HS-27A (cell line): ENCODE data around the gene CRELD2.
A peak's percentile ranks its signal among the peaks of the same experiment; 100 is the strongest.

Experiments
- DNase-seq: peaks from one replicate; pipeline ENCODE4 v3.0.0-alpha.2; 2012; ENCODE audit warnings: low read depth, missing footprints

Gene CRELD2

DNA sequence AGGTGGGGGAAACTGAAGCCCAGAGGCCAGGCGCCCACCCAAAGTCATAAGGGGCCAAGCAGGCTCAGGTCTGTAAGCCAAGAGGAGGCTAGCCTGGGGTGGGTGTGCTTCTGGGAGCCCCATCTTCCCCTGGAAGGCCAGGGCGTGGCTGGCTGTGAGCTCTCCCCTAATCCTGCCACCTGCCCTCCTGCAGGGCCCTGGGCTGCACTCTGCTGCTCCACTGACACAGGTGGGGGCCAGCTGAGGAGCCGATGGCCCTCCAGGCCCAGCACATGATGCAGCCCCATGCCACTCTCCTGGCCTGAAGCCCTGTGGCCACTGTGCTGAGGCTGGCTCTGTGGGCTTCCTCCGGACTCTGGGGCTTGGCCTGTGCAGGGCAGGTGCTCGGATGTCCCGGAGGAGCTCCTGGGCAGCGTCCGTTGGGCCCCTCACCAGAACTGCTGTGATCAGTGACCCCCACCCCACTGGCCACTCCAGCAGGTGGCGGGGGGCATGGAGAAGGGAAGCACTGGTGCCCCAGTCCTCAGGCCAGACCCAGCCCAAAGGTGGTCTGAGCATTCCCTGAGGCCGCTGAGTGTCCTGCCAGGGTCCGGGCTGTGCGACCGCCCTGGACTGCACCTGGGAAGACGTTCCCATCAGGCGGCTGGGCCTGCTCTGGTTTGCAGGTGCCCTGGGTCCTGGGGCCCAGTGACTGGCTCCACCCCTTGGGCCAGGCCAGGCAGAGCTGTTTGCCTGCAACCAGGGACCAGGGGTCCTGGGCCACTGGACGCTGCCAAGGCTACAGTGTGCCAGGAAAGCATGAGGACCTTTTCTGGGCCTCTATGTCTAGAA lies 50.6 kb downstream of the CRELD2 start:
- DNase-seq, result no peak

DNA sequence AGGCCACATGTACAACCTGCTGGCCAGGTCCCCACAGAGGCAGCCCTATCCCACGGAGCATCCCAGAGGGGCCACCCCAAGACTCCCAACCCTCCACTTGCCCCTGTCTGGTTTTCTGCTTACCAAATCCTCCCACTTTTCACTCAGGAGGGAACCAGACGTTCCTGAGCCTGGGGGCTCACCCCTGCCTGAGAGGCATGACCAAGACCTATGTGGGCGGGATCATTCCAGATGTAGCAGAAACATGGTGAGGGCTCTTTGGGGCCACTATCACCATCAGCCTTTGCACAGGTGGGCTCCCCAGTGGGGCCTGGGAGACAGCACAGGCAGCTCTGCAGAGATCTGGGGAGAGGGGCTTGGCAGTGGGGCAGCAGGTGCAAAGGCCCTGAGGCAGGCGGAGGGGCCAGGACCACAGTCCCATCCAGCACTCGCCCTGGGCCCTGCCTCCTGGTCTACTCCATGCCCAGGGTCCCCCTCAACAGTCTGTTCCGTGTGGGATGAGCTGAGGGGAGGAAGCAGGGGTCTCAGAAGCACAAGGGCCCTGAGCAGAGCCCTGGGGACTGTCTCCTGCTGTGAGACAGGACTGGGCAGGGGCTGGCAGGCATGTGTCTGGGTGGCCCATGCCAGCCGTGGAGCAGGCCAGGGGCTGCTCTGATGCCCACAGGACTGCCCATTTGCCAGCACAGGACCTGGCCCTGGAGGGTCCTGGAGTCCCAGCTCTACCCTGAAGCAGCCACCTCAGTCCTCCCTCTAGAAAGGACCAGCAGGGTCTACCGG lies 51.5 kb downstream of the CRELD2 start:
- no peak for DNase-seq

DNA sequence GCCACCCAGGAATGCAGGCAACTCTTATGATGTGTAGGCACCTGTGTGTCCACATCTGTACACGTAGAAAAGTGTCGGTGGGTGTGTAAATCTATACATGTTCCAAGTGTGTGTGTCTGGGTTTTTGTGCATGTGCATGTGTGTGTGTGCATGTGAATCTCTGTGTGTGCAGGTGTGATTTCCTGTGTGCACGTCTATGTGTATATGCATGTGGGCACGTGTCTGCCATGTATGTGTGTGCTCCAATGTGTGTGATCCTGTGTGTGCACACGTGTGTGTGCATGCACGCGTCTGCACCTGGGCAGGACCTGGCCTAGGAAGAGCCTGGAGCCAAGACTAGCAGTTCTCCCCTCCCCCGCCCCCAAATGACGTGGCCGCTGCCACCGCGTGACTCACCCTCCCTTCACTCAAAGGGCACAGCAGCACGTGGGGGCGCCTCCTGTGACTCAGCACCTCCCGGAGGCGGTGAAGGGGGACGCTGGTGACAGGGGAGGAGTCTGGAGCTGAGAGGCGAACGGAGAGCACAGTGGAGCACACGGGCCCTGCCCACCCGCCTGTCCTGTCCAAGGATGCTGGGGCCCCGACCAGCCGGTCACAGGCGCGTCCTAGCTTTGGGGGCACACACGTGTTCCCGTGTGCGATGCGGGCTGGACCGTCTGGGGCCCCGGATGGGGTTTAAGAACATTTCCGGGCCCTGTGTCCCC lies 52.2 kb downstream of the CRELD2 start:
- peak; percentile 92 for DNase-seq

DNA sequence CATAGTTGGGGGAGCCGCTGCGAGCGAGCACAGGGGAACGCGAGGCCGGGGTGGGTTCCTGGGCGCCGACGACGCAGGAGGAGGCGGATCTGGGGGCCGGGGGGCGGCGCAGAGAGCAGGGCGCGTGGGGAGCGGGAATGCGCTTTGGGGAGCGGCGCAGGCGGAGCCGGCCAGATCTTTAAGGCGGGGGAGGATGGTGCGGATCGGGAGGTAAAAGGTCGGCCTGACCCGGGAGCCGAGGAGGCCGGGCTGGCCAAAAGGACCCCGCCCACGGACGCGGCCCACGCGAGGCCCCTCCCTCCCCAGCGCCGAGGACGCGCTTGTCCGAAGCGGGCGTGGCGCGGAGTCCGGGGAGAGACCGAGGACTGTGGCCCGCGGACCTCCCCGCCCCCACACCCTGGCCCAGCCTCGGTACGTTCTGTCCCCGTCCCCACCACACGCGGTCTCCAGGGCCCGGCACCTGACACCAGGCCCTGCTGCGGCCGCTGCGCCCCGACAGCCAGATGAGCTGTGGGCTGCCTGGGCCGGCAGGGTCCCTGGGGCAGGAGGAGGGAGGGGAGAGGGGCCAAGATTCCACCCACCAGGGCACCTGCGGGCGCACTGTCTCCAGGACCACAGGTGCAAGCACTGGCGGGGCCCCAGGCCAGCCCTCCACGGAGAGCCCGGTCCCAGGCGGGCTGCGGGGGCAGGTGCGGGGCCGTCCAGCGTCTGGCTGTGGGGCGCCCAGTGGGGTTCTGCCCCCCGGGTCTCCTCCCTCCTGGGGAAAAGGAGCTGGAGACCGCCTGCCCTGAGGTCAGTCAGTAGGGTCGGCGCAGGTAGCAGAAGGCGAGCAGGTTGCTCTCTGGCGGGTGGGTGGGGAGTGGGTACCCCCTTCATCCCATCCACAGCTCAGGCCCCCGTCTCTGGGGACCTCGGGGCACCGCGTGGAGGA lies 53.1 kb downstream of the CRELD2 start:
- DNase-seq, result no peak

DNA sequence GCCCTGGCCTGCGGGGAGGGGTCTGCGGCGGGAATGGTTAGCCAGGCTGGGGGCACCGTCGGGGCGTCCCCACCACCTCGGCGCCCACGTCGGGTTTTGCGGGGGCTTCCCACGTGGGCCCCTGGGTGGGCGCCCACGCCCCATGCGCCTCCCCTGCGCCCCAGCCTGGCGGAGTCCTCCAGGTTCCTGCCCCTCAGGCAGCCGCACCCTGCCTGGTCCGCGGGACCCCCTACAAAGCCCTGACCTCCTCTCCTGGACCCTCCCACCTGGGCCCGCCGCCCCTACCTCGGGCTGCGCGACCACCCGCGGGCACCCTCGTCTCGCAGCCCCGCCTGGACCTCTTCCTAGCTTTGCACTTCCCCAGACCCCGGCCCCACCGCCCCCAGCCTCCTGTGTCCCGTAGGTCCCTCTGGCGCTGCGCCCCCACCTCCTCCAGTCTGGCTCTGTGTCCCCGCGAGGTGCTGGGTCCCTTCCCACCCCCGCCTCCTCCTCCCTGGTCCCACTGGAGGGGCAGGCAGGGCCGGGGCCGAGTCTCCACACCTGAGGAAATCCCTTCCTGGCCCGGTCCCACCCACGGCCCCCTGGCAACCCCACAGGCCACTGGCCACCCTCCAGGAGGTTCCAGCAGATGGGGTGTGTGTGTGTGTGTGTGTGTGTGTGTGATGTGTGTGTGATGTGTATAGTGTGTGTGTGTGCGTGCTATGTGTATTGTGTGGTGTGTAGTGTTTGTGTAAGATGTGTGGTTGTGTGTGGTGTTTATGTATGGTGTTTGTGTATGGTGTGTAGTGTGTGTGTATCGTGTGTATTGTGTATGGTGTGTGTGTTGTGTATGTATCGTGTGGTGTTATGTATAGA lies 54.0 kb downstream of the CRELD2 start:
- no peak for DNase-seq

DNA sequence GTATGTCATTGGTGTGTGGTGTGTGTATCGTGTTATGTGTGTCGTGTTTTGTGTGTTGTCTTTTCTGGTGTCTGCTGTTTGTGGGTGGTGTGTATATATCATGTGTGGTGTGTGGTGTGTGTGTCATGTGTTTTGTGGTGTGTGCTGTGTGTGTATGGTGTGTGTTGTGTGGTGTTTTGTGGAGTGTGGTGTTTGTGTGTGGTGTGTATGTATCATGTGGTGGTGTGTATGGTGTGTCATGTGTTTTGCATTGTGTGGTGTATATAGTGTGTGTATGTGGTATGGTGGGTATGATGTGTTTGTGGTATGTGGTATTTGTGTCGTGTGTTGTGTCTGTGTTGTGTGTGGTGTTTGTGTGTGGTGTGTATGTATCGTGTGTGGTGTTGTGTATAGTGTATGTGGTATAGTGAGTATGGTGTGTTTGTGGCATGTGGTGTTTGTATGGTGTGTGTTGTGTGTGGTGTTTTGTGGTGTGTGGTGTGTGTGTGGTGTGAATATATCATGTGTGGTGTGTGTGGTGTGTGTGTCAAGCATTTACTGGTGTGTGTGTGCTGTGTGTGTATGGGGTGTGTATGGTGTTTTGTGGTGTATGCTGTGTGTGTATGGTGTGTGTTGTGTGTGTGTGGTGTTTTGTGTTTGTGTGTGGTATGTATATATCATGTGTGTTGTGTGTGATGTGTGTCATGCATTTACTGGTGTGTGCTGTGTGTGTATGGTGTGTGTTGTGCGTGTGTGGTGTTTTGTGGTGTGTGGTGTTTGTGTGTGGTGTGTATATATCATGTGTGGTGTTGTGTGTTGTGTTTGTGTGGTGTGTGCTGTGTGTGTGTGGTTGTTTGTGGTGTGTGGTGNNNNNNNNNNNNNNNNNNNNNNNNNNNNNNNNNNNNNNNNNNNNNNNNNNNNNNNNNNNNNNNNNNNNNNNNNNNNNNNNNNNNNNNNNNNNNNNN lies 54.9 kb downstream of the CRELD2 start:
- DNase-seq, result no peak

DNA sequence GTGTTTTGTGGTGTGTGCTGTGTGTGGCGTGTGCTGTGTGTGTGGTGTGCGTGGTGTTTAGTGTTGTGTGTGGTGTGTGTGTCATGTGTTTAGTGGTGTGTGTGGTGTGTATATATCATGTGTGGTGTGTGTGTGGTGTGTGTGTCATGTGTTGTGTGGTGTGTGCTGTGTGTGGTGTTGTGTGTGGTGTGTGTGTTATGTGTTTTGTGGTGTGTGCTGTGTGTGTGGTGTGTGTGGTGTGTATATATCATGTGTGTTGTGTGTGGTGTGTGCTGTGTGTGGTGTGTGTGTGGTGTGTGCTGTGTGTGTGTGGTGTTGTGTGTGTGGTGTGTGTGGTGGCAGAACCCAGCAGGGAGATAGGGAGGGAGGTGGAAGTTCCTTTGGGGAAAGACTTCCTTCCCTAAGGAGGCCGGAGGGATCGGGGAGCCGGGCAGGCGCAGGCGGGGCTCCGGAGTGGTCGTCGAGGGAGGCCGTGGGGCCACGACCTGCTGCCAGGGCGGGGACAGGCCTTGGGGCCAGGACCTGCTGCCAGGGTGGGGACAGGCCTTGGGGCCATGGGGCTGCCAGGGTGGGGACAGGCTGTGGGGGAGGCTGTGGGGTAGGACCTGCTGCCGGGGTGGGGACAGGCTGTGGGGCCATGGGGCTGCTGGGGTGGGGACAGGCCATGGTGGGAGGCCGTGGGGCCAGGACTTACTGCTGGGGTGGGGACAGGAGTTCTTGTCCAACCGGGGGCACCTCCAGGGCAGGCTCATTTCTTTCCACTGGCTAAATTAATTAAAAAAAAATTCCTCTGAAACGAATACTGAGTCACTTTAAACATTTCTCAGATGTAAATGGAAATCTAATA lies 57.3 kb downstream of the CRELD2 start:
- no peak for DNase-seq

GRCh38 chr22:49976439-49977175 lies 58.2 kb downstream of the CRELD2 start:
- DNase-seq, result no peak
